Measurements from ENCODE around the gene FBN3. TPM values are rescaled to one million over a fixed set of nuclear protein-coding genes. Genes with fewer than 3 reads are reported as not detected.
A peak's percentile ranks its signal among the peaks of the same experiment; 100 is the strongest.

FBN3 gene
- total RNA-seq, 3 donors from 2014 or later = 0.35 TPM; not detected in 2

DNA sequence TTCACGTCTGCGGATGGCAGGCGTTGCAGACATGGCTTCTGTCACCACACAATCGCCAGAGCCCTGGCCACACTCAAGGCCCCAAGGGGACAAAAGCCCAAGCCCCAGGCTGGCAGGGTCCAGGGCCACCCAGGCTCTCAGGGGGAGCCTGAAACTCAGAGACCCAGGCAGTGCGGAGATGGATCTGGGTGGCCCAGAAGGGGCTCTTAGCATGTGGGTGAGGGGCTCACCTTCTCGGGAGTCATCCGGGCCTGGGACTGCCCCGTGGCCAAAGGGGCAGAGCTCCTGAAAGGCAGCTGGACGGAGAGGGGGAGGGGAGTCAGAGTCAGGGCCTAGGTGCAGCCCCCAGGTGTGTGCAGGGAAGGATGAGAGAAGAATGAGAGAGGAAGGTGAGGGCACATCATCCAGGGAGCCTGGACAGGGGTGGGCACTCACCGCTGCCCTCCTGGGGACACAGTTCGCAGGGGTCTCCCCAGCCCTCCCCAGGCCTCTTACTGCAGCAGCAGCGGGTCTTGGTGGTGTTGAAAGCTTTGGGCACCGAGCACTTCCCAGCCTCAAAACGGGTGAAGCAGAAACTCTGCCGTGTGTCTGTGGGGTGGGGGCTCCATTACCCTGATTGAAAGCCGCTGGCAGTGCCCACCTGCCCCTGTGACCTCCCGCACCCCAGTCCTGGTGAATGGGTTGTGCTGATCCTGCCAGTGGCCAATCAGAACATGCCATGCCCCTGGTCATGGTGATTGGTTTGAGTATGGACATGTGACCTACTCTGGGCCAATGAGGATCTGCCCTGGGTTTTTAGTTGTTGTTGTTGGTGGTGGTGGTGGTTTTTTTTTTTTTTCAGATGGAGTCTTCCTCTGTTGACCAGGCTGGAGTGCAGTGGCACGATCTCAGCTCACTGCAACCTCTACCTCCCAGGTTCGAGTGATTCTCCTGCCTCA, 59.5 kb downstream of the FBN3 start:
- ATAC-seq (no peak), DNase-seq (no peak)
- Histone ChIP-seq H3K9me3 (peaks cover 11% of the 10 kb centered on the region), H3K36me3 (ENCODE audit: low read depth) (no peaks in the 10 kb centered on the region), H3K4me3 (no peak overlapping the region), H3K4me1 (ENCODE audit: low read depth) (no peaks in the 10 kb centered on the region)
- TF ChIP-seq, protein P1, sequence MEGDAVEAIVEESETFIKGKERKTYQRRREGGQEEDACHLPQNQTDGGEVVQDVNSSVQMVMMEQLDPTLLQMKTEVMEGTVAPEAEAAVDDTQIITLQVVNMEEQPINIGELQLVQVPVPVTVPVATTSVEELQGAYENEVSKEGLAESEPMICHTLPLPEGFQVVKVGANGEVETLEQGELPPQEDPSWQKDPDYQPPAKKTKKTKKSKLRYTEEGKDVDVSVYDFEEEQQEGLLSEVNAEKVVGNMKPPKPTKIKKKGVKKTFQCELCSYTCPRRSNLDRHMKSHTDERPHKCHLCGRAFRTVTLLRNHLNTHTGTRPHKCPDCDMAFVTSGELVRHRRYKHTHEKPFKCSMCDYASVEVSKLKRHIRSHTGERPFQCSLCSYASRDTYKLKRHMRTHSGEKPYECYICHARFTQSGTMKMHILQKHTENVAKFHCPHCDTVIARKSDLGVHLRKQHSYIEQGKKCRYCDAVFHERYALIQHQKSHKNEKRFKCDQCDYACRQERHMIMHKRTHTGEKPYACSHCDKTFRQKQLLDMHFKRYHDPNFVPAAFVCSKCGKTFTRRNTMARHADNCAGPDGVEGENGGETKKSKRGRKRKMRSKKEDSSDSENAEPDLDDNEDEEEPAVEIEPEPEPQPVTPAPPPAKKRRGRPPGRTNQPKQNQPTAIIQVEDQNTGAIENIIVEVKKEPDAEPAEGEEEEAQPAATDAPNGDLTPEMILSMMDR (IDR thresholded peaks at IDR 0.05) = no peak
- intact Hi-C loops (cut with DNase I, micrococcal nuclease) = no loop called here

DNA sequence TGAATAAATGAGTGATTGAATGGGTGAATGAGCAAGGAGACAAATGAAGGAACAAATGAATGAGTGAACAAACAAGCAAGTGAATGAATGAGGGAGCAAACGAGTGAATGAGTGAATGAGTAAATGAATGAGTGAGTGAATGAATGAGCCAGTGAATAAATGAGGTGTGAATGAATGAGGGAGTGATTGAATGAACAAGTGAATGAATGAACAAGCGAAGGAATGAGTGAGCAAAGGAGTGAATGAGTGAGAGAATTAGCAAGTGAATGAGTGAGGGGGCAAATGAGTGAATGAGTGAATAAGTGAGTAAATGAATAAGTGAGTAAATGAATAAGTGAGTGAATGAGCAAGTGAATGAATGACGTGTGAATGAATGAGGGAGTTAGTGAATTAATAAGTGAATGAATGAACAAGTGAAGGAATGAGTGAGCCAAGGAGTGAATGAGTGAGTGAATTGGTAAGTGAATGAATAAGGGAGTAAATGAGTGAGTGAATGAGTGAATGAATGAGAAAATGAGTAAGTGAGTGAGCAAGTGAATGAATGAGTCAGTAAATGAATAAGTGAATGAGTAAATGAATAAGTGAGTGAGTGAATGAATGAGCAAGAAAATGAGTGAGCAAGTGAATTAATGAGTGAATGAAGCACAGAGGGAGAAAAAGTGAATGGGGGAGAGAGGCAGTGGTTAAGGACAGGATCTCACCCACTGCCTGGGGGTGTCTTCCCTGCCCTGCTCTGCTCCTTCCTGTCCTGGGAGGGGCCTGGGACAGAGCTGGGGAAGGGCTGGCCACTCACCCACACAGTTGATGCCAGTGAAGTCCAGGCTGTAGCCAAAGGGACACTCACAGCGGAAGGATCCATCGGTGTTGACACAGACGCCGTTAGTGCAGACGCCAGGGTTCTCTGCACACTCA, 60.4 kb downstream of the FBN3 start:
- Histone ChIP-seq H3K36me3 (ENCODE audit: low read depth) (no peaks in the 10 kb centered on the region), H3K4me3 (no peak overlapping the region), H3K4me1 (ENCODE audit: low read depth) (no peaks in the 10 kb centered on the region), H3K9me3 (peaks cover 1% of the 10 kb centered on the region)
- intact Hi-C loops (cut with DNase I, micrococcal nuclease) = no loop called here
- DNase-seq = no peak
- TF ChIP-seq, protein P1 (IDR thresholded peaks at IDR 0.05) = no peak
- no peak for ATAC-seq

DNA sequence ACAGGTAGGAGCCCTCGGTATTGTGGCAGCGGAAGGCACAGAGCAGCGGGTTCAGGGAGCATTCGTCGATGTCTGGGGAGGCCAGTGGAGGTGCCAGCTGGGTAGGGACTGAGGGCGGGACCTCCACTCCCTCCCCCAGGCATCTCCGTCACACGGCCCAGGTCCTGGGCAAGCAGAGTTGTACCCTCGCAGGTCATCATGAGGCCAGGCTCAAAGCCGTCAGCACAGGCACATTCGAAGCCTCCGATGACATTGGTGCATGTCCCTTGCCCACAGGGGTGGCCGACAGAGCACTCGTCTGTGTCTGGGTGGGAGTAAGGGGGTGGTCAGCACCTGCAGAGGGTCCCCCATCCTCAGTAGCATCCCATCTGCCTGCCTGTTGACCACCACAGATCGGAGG, 61.5 kb downstream of the FBN3 start:
- ATAC-seq (no peak), DNase-seq (no peak)
- TF ChIP-seq, protein P1 (IDR thresholded peaks at IDR 0.05) = no peak
- H3K9me3 ChIP-seq = no peaks in the 10 kb centered on the region
- H3K4me1 ChIP-seq (ENCODE audit: low read depth) = no peaks in the 10 kb centered on the region
- intact Hi-C loops (cut with DNase I, micrococcal nuclease) = no loop called here
- no peak overlapping the region for H3K4me3 ChIP-seq
- H3K36me3 ChIP-seq (ENCODE audit: low read depth) = no peaks in the 10 kb centered on the region

DNA sequence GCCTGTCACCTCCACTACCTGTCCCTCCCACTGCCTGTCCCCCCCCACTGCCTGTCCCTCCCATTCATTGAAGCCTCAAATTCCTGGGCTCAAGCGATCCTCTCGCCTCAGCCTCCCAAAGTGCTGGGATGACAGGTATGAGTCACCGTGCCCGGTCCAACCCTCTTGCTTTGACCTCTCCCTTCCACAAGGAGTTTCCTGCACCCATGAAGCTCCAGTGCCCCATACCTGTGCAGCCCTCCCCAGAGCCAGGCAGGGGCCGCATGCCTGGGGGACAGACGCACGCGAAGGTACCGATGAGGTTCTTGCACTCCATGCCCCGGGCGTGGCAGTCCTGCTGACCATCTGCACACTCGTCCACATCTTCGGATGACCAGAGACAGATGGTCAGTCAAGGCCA, 62.5 kb downstream of the FBN3 start:
- TF ChIP-seq, protein P1 (IDR thresholded peaks at IDR 0.05) = no peak
- Histone ChIP-seq H3K36me3 (ENCODE audit: low read depth) (no peaks in the 10 kb centered on the region), H3K4me3 (no peak overlapping the region), H3K4me1 (ENCODE audit: low read depth) (no peaks in the 10 kb centered on the region), H3K9me3 (no peaks in the 10 kb centered on the region)
- DNase-seq (no peak), ATAC-seq (no peak)
- intact Hi-C loops (cut with DNase I, micrococcal nuclease) = no loop called here

DNA sequence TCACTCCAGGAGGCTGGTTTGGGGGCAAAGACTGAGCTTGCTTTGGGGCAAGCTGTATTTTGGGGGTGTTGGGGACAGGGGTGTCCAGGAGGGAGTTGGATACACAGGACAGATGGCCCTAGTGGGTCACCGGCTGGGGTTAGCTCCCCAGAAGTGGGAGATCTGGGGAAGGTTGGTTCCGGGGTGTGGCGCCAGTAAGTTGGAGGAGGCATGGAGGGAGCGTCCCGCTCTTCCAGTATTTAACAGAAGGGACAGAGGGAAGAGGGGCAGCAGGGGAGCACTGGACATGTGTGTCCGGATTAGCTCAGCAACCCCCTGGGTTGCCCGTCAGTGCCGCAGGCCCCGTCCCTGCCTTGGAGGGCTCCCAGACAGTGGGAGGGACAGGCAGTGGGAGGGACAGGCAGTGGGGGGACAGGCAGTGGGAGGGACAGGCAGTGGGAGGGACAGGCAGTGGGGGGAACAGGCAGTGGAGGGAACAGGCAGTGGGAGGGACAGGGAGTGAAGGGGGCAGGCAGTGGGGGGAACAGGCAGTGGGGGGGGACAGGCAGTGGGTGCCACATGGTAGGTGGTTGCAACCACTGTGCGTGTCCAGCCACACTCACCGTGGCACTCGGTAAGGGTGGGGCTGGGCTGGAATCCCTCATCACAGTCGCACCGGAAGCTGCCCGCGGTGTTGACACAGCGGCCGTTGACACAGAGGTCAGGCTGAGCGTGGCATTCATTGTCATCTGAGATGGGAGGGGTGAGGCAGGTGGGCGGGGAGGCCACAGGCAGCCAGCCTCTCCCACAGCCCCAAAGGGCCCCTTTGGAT, 63.6 kb downstream of the FBN3 start:
- intact Hi-C loops (cut with DNase I, micrococcal nuclease) = no loop called here
- H3K4me3 ChIP-seq = no peak overlapping the region
- no peaks in the 10 kb centered on the region for H3K36me3 ChIP-seq (ENCODE audit: low read depth)
- no peaks in the 10 kb centered on the region for H3K4me1 ChIP-seq (ENCODE audit: low read depth)
- no peaks in the 10 kb centered on the region for H3K9me3 ChIP-seq
- ATAC-seq = peak; percentile 75
- TF ChIP-seq, protein P1 (IDR thresholded peaks at IDR 0.05) = no peak
- DNase-seq = peak in 2 of 3 donors; percentile 41 to 42
